ENCODE data around the gene LTO1.

DNA sequence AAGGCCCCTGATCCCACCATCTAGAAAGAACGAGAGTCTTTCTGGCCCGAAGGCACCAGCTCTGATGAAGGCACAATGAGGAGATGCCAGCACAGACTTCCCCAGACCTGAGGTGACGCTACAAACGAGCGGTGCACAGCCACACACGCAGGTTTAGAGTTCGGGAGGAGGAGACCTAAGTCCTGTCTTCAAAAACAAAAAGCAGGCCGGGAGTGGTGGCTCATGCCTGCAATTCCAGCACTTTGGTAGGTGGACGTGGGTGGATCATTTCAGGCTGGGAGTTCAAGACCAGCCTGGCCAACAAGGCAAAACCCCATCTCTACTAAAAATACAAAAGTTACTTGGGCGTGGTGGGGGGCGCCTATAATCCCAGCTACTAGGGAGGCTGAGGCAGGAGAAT lies 9.5 kb downstream of the LTO1 start:
- TF ChIP-seq, protein P1, sequence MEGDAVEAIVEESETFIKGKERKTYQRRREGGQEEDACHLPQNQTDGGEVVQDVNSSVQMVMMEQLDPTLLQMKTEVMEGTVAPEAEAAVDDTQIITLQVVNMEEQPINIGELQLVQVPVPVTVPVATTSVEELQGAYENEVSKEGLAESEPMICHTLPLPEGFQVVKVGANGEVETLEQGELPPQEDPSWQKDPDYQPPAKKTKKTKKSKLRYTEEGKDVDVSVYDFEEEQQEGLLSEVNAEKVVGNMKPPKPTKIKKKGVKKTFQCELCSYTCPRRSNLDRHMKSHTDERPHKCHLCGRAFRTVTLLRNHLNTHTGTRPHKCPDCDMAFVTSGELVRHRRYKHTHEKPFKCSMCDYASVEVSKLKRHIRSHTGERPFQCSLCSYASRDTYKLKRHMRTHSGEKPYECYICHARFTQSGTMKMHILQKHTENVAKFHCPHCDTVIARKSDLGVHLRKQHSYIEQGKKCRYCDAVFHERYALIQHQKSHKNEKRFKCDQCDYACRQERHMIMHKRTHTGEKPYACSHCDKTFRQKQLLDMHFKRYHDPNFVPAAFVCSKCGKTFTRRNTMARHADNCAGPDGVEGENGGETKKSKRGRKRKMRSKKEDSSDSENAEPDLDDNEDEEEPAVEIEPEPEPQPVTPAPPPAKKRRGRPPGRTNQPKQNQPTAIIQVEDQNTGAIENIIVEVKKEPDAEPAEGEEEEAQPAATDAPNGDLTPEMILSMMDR (IDR thresholded peaks at IDR 0.05; ENCODE audit: insufficient read depth, low read depth, low read length) = no peak
- no peak for TF ChIP-seq EZH2 (IDR thresholded peaks at IDR 0.05; ENCODE audit: insufficient read depth, low read length)
